ENCODE data around the gene PRPS1.
"Not testable (repeated sequence)": the region's sequence is repeated elsewhere in the genome, so short reads cannot be mapped to it uniquely, and the experiment has no call there.

PRPS1 gene

DNA sequence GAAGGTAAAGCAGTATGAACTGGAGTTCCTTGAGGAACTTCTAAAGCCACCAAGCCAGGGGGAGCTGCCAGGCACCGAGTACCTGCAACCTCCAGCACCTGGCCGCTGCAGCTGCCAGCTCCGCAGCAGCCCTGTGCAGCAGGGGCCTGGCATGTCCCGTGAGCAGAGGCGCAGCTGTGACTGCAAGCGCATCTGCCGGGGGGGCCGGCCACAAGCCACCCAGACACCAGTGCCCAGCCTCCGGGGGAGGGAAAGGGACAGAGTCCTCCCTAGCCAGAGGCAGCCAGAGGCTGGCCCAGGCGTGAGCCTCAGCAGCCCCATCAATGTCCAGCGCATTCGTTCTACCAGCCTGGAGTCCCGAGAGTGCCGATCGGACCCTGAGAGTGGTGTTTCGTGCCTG is 26.6 kb upstream of the PRPS1 start:
- TF ChIP-seq SPI1 (IDR thresholded peaks at IDR 0.05; ENCODE audit: low read depth, low read length) (no peak), POU2F2 (IDR thresholded peaks at IDR 0.05; ENCODE audit: low read depth, low read length) (no peak), POLR2AphosphoS5 (IDR thresholded peaks at IDR 0.05; ENCODE audit: low read depth, low read length) (no peak), PAX5 (IDR thresholded peaks at IDR 0.05; ENCODE audit: insufficient read depth, low read length, severe bottlenecking) (no peak), POLR2A (IDR thresholded peaks at IDR 0.05; ENCODE audit: low read depth, low read length) (no peak), TAF1 (IDR thresholded peaks at IDR 0.05; ENCODE audit: low read depth, low read length) (no peak)
- no peak for DNase-seq (ENCODE audit: insufficient read length, low spot score)
- no peak for FAIRE-seq

DNA sequence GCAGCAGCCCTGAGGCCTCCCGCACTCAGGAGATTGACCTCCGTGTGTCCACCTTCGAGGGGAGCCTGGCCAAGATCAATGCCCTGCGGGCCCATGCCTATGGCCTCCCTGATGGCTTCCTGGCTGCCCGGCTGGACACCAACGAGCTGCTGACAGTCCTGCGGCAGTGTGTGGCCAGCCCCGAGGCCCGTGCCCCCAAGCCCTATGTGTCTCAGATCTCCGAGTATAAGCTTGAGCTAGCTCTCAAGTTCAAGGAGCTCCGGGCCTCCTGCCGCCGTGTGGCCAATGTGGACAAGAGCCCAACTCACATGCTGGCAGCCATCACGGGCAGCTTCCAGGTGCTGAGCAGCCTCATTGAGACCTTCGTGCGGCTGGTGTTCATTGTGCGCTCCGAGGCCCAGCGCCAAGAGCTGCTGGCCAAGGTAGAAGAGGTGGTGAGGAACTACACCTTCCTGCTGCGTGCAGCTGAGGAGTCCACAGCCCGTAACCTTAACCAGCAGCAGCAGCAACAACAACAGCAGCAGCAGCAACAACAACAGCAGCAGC is 25.5 kb upstream of the PRPS1 start:
- FAIRE-seq, result no peak
- no peak for DNase-seq (ENCODE audit: insufficient read length, low spot score)
- TF ChIP-seq POLR2AphosphoS5 (IDR thresholded peaks at IDR 0.05; ENCODE audit: low read depth, low read length) (no peak), TAF1 (IDR thresholded peaks at IDR 0.05; ENCODE audit: low read depth, low read length) (no peak), SPI1 (IDR thresholded peaks at IDR 0.05; ENCODE audit: low read depth, low read length) (no peak), PAX5 (IDR thresholded peaks at IDR 0.05; ENCODE audit: insufficient read depth, low read length, severe bottlenecking) (no peak), POU2F2 (IDR thresholded peaks at IDR 0.05; ENCODE audit: low read depth, low read length) (no peak), POLR2A (IDR thresholded peaks at IDR 0.05; ENCODE audit: low read depth, low read length) (no peak)

DNA sequence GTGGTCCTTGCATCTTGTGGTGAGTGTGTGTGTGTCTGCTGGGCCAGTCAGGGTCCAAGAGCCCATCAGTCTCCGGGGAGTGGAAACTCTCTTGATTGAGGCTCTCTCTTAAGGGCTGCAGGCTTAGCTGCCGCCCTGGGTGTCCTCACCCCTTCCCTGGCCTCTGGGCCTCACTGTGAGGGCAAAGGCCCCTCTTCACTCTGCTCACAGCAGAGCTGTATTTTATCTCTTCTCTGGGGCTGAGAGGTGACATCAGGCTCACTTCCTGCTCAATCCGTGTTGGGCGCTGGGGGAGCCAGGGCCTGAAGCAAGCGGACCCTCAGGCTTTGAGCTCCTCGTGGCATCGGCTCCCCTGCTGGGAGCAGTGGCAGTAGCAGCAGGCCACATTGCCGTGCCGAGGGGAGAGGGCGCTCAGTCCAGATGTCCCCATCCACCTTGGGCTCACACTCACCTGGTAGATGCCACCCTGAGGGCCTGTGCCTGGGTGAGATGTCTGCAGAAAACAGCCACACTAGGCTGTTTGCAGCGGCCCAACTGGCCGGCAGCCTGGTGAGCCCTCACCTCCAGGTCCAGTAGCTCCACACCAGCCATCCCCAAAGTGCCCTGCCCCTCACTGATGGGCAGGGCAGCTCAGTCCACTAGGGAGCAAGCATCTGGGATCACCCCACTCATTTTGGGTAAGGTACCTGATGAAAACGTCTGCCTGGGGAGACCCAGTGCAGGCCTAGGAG is 24.7 kb upstream of the PRPS1 start:
- DNase-seq (ENCODE audit: insufficient read length, low spot score), result no peak
- FAIRE-seq, result no peak
- TF ChIP-seq TAF1 (IDR thresholded peaks at IDR 0.05; ENCODE audit: low read depth, low read length) (no peak), POLR2AphosphoS5 (IDR thresholded peaks at IDR 0.05; ENCODE audit: low read depth, low read length) (no peak), SPI1 (IDR thresholded peaks at IDR 0.05; ENCODE audit: low read depth, low read length) (no peak), PAX5 (IDR thresholded peaks at IDR 0.05; ENCODE audit: insufficient read depth, low read length, severe bottlenecking) (no peak), POU2F2 (IDR thresholded peaks at IDR 0.05; ENCODE audit: low read depth, low read length) (no peak), POLR2A (IDR thresholded peaks at IDR 0.05; ENCODE audit: low read depth, low read length) (no peak)

DNA sequence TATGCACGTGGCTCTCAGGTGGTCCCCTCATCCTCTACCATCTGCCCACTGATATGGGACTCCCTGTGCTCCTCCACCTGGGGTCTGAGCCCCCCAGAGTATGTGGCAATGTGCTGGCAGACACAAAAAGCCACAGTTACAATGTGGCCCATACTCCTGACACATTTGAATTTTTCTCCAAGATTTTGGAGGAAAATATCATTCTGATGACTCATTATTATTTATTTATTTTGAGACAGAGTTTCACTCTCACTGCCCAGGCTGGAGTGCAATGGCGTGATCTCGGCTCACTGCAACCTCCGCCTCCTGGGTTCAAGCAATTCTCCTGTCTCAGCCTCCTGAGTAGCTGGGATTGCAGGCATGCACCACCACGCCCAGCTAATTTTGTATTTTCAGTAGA is 19.2 kb upstream of the PRPS1 start:
- FAIRE-seq; DNase-seq (ENCODE audit: insufficient read length, low spot score): not testable (repeated sequence)

DNA sequence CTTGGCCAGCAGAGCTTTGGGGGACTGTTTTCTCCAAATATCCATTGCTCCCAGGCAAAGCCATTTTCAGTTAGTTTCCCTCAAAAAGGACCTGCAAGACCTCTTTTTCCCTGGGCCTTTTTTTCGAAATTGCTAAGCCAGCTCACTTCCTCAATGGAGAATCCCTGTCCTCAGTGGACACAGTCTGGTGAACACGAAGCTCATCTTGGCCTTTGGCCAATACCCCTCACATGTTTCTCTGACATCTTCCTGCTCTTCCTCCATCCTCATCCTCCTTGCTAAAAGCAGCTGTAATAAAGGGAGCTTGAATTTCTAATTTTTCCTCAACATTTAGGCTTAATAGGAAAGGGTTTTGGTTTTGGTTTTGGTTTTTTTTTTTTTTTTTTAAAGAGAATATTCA is 17.6 kb upstream of the PRPS1 start:
- TF ChIP-seq POLR2A (IDR thresholded peaks at IDR 0.05; ENCODE audit: low read depth, low read length), result no peak
- no peak for TF ChIP-seq POLR2AphosphoS5 (IDR thresholded peaks at IDR 0.05; ENCODE audit: low read depth, low read length)
- no peak for TF ChIP-seq TAF1 (IDR thresholded peaks at IDR 0.05; ENCODE audit: low read depth, low read length)
- TF ChIP-seq SPI1 (IDR thresholded peaks at IDR 0.05; ENCODE audit: low read depth, low read length), result no peak
- no peak for TF ChIP-seq POU2F2 (IDR thresholded peaks at IDR 0.05; ENCODE audit: low read depth, low read length)
- TF ChIP-seq PAX5 (IDR thresholded peaks at IDR 0.05; ENCODE audit: insufficient read depth, low read length, severe bottlenecking), result no peak
- DNase-seq (ENCODE audit: insufficient read length, low spot score), result no peak
- no peak for FAIRE-seq

DNA sequence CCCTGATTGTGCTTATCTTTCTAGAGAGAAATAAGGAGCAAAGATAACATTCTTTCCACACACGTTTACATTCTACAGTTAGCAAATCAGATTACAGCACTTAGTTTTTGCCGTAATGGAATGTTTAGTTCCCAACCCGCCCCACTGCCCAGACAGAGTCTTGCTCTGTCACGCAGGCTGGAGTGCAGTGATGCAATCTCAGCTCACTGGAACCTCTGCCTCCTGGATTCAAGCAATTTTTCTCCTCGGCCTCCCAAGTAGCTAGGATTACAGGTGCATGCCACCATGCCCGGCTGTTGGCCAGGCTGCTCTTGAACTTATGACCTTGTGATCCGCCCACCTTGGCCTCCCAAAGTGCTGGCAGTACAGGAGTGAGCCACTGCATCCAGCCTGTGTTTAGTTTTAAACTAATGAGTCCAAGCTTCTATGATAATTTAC is 8.4 kb upstream of the PRPS1 start:
- DNase-seq (ENCODE audit: insufficient read length, low spot score) (no peak), FAIRE-seq (no peak)
- TF ChIP-seq POLR2AphosphoS5 (IDR thresholded peaks at IDR 0.05; ENCODE audit: low read depth, low read length) (no peak), PAX5 (IDR thresholded peaks at IDR 0.05; ENCODE audit: insufficient read depth, low read length, severe bottlenecking) (no peak), SPI1 (IDR thresholded peaks at IDR 0.05; ENCODE audit: low read depth, low read length) (no peak), POU2F2 (IDR thresholded peaks at IDR 0.05; ENCODE audit: low read depth, low read length) (no peak), POLR2A (IDR thresholded peaks at IDR 0.05; ENCODE audit: low read depth, low read length) (no peak), TAF1 (IDR thresholded peaks at IDR 0.05; ENCODE audit: low read depth, low read length) (no peak)

DNA sequence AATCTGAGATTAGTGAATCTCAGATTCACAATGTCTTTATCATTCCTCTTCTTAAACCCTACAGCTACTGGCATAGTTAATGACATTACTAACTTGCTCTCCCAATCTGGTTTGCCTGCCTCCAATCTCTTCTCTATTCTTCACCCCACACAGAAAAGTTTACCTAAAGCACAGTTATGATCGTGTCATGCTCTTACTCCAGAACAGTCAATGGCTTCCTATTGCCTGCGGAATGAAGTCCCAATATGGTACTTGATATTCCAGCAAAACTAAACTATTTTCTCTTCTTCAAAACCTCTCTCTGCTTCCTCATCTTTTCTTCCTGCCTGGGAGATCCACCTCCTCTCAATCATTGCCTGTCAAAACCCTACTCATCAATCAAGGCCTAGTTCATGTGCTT is 3.4 kb upstream of the PRPS1 start:
- DNase-seq (ENCODE audit: insufficient read length, low spot score), result no peak
- TF ChIP-seq TAF1 (IDR thresholded peaks at IDR 0.05; ENCODE audit: low read depth, low read length), result no peak
- no peak for TF ChIP-seq PAX5 (IDR thresholded peaks at IDR 0.05; ENCODE audit: insufficient read depth, low read length, severe bottlenecking)
- no peak for TF ChIP-seq POU2F2 (IDR thresholded peaks at IDR 0.05; ENCODE audit: low read depth, low read length)
- TF ChIP-seq SPI1 (IDR thresholded peaks at IDR 0.05; ENCODE audit: low read depth, low read length), result no peak
- TF ChIP-seq POLR2AphosphoS5 (IDR thresholded peaks at IDR 0.05; ENCODE audit: low read depth, low read length), result no peak
- TF ChIP-seq POLR2A (IDR thresholded peaks at IDR 0.05; ENCODE audit: low read depth, low read length), result no peak
- FAIRE-seq, result no peak

DNA sequence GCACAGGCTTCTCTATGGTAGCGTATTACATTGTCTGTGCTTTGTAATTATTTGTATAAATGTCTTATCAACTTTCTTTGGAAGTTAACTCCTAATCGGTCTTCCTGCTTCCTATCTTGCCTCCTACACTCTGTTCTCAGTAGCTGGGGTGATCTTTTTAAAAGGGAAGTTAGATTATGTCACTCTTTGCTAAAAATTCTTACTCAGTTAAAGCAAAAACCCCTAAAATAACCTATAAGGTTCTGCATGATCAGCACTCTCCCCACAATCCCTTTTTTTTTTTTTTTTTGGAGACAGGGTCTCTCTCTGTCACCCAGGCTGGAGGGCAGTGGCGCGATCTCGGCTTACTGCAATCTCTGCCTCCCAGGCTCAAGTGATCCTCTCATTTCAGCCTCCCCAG is 2.6 kb upstream of the PRPS1 start:
- no peak for DNase-seq (ENCODE audit: insufficient read length, low spot score)
- no peak for FAIRE-seq
- TF ChIP-seq SPI1 (IDR thresholded peaks at IDR 0.05; ENCODE audit: low read depth, low read length) (no peak), TAF1 (IDR thresholded peaks at IDR 0.05; ENCODE audit: low read depth, low read length) (no peak), POLR2A (IDR thresholded peaks at IDR 0.05; ENCODE audit: low read depth, low read length) (no peak), POU2F2 (IDR thresholded peaks at IDR 0.05; ENCODE audit: low read depth, low read length) (no peak), POLR2AphosphoS5 (IDR thresholded peaks at IDR 0.05; ENCODE audit: low read depth, low read length) (no peak), PAX5 (IDR thresholded peaks at IDR 0.05; ENCODE audit: insufficient read depth, low read length, severe bottlenecking) (no peak)

DNA sequence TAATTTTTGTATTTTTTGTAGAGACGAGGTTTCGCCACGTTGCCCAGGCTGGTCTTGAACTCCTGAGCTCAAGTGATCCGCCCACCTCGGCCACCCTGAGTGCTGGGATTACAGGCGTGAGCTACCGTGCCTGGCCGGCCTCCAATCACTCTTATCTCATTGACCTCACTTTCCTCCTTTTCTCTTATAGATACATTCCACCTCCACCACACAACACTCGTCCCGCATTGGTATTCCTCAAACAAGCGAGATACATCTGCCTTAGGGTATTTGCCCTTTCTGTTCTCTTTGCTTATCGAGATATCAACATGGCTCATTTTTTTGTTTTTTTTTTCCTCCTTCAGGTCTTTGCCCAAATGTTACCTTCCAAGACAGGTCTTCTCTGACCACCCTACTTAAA is 1.8 kb upstream of the PRPS1 start:
- TF ChIP-seq TAF1 (IDR thresholded peaks at IDR 0.05; ENCODE audit: low read depth, low read length), result no peak
- TF ChIP-seq SPI1 (IDR thresholded peaks at IDR 0.05; ENCODE audit: low read depth, low read length), result no peak
- no peak for TF ChIP-seq PAX5 (IDR thresholded peaks at IDR 0.05; ENCODE audit: insufficient read depth, low read length, severe bottlenecking)
- TF ChIP-seq POLR2A (IDR thresholded peaks at IDR 0.05; ENCODE audit: low read depth, low read length), result no peak
- TF ChIP-seq POU2F2 (IDR thresholded peaks at IDR 0.05; ENCODE audit: low read depth, low read length), result no peak
- no peak for TF ChIP-seq POLR2AphosphoS5 (IDR thresholded peaks at IDR 0.05; ENCODE audit: low read depth, low read length)
- no peak for DNase-seq (ENCODE audit: insufficient read length, low spot score)
- no peak for FAIRE-seq

DNA sequence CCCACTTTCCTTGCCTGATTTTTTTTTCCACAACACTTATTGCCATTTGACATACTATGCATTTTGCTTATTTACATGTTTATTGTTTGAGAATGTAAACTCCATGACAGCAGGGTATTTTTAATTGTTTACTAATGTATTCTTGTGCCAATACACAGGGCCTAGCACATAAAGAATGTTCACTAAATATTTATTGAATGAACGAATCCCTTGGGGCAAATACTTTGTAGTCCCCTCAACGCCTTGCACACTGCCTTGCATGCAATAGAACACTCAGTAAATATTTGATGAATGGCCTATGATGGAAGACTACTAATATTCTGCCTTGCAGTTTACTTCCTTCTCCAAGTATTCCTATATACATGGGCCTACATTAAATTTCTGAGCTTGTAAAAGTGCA is 1.4 kb upstream of the PRPS1 start:
- no peak for DNase-seq (ENCODE audit: insufficient read length, low spot score)
- TF ChIP-seq POU2F2 (IDR thresholded peaks at IDR 0.05; ENCODE audit: low read depth, low read length) (no peak), POLR2A (IDR thresholded peaks at IDR 0.05; ENCODE audit: low read depth, low read length) (no peak), SPI1 (IDR thresholded peaks at IDR 0.05; ENCODE audit: low read depth, low read length) (no peak), POLR2AphosphoS5 (IDR thresholded peaks at IDR 0.05; ENCODE audit: low read depth, low read length) (no peak), PAX5 (IDR thresholded peaks at IDR 0.05; ENCODE audit: insufficient read depth, low read length, severe bottlenecking) (no peak)

More for the DNA sequence above, 1.4 kb upstream of the PRPS1 start:
- no peak for FAIRE-seq

Measured in GM12891 (cell line).